ENCODE data around the gene NUDT22.

Gene NUDT22

DNA sequence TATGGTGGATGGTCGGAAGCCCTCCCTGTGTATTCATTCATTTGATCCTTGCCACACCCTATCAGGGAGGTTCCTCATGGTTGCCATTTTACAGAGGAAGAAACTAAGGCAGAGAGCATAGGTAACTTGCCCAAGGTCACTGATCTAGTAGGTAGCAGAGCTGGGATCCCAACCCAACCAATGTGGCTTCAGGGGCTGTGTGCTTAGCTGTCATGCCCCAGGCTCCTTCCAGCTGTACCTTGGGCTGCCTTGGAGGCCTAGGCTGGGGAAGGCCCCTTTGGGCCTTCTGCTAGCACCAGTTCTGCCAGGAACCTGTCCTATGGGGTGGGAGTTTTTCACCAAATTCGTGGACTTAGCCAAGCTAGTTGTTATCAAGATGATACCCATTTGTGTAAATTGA, 49.8 kb downstream of the NUDT22 start:
- no peak for FAIRE-seq
- DNase-seq (ENCODE audit: insufficient read length, low spot score) = no peak
- no peak for TF ChIP-seq PAX5 (IDR thresholded peaks at IDR 0.05; ENCODE audit: insufficient read depth, low read length, severe bottlenecking)
- no peak for TF ChIP-seq POLR2AphosphoS5 (IDR thresholded peaks at IDR 0.05; ENCODE audit: low read depth, low read length)
- no peak for TF ChIP-seq POU2F2 (IDR thresholded peaks at IDR 0.05; ENCODE audit: low read depth, low read length)
- no peak for TF ChIP-seq SPI1 (IDR thresholded peaks at IDR 0.05; ENCODE audit: low read depth, low read length)
- TF ChIP-seq TAF1 (IDR thresholded peaks at IDR 0.05; ENCODE audit: low read depth, low read length) = no peak
- no peak for TF ChIP-seq POLR2A (IDR thresholded peaks at IDR 0.05; ENCODE audit: low read depth, low read length)

DNA sequence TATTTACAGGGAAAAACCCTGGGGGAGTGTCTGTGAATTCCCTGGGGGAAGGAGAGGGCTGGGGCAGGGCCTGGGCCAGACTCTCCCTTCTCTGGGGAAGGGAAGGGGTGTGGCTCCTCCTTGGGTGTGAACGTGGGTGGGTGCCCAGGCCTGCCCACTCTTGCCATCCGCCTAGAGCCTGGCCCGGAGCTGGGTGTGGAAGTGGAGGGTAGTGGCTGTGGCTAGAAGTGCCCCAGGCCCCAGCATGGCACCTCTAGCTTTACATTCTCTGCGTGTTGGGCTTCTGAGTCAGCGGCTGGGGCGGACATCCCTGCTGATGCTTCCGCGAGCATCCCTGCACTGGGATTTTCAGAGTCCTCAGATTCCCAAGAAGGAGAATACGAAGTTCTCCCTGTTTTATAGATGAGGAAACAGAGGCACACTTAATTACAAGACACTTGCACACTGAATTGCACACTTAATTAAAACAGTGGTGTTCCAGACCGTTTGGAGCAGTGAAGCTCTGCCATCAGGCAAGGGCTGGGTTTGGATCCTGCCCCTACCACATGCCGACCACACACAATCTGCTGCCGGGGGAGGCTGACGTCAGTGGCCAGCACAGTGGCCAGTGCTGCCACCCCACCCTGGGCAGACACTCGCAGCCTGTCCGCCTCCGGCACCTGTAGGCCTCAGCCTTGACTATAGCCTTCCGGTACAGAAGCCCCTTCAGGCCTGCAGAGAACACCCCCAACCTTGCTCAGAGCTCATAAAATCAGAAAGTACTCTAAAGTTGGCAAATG, 50.8 kb downstream of the NUDT22 start:
- FAIRE-seq = no peak
- TF ChIP-seq POU2F2 (IDR thresholded peaks at IDR 0.05; ENCODE audit: low read depth, low read length) (no peak), TAF1 (IDR thresholded peaks at IDR 0.05; ENCODE audit: low read depth, low read length) (no peak), SPI1 (IDR thresholded peaks at IDR 0.05; ENCODE audit: low read depth, low read length) (no peak), POLR2AphosphoS5 (IDR thresholded peaks at IDR 0.05; ENCODE audit: low read depth, low read length) (no peak), POLR2A (IDR thresholded peaks at IDR 0.05; ENCODE audit: low read depth, low read length) (no peak), PAX5 (IDR thresholded peaks at IDR 0.05; ENCODE audit: insufficient read depth, low read length, severe bottlenecking) (no peak)

DNA sequence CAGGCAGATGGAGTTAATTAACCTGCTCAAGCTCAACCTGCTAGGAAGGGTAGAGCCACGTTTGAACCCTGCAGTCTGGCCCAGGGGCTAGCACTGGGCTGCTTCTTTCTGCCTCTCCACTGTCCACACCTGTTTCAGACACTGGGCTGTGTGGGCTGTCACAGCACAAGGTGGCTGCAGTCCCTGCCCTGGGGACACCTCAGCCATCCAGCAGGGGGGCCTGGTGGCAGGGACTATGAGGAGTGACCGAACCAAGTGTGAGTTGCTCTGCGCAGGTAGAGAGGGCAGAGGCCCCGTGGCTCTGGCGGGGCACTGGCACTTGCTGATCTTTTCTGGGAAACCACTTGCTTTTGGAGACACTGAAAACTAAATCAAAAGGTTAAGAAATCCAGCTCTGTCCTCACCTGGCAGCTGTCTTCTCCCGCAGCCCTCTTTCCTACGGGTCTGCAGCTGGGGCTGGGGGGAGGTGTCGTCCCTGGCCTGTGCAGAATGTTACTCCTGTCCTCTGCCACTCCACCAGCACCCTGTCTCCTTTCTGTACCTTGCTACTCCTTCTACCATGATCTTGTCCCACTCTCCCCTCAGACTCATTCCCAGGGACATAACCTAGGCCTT, 52.6 kb downstream of the NUDT22 start:
- FAIRE-seq = no peak
- no peak for DNase-seq (ENCODE audit: insufficient read length, low spot score)
- TF ChIP-seq PAX5 (IDR thresholded peaks at IDR 0.05; ENCODE audit: insufficient read depth, low read length, severe bottlenecking) = no peak
- no peak for TF ChIP-seq POLR2A (IDR thresholded peaks at IDR 0.05; ENCODE audit: low read depth, low read length)
- no peak for TF ChIP-seq SPI1 (IDR thresholded peaks at IDR 0.05; ENCODE audit: low read depth, low read length)
- TF ChIP-seq POLR2AphosphoS5 (IDR thresholded peaks at IDR 0.05; ENCODE audit: low read depth, low read length) = no peak
- no peak for TF ChIP-seq TAF1 (IDR thresholded peaks at IDR 0.05; ENCODE audit: low read depth, low read length)
- no peak for TF ChIP-seq POU2F2 (IDR thresholded peaks at IDR 0.05; ENCODE audit: low read depth, low read length)

More for the DNA sequence above, 50.8 kb downstream of the NUDT22 start:
- DNase-seq (ENCODE audit: insufficient read length, low spot score) = no peak
